ENCODE measurements around the gene OTUB1.

The OTUB1 gene

GRCh38 chr11:63974259-63975143 is 11.7 kb upstream of the OTUB1 start, which contains the start of gene COX8A:
Gene COX8A, plus strand, starts transcription at chr11:63974620. Its CDS starts 61 bp downstream, at chr11:63974681.
- FAIRE-seq (peak; percentile 98), DNase-seq (ENCODE audit: extremely low spot score, insufficient read length, low read depth) (peak; percentile 93)

GRCh38 chr11:63978551-63979239 is 7.5 kb upstream of the OTUB1 start:
- DNase-seq (ENCODE audit: extremely low spot score, insufficient read length, low read depth): no peak
- no peak for FAIRE-seq

GRCh38 chr11:63979426-63979825 is 6.8 kb upstream of the OTUB1 start:
- DNase-seq (ENCODE audit: extremely low spot score, insufficient read length, low read depth): no peak
- no peak for FAIRE-seq

GRCh38 chr11:63985812-63986155 is 454 bp upstream of the OTUB1 start:
- DNase-seq (ENCODE audit: extremely low spot score, insufficient read length, low read depth) (no peak), FAIRE-seq (peak; percentile 21)

GRCh38 chr11:63986932-63987513 is 785 bp downstream of the OTUB1 start:
- FAIRE-seq (no peak), DNase-seq (ENCODE audit: extremely low spot score, insufficient read length, low read depth) (no peak)

GRCh38 chr11:63991558-63991957 is 5.3 kb downstream of the OTUB1 start:
- FAIRE-seq: no peak
- DNase-seq (ENCODE audit: extremely low spot score, insufficient read length, low read depth): no peak

GRCh38 chr11:63993100-63993499 is 6.9 kb downstream of the OTUB1 start:
- no peak for DNase-seq (ENCODE audit: extremely low spot score, insufficient read length, low read depth)
- FAIRE-seq: no peak

GRCh38 chr11:63993993-63994392 is 7.8 kb downstream of the OTUB1 start:
- FAIRE-seq: no peak

GRCh38 chr11:63996512-63996911 is 10.3 kb downstream of the OTUB1 start:
- FAIRE-seq: no peak
- DNase-seq (ENCODE audit: extremely low spot score, insufficient read length, low read depth): no peak

More at GRCh38 chr11:63993993-63994392, 7.8 kb downstream of the OTUB1 start:
- no peak for DNase-seq (ENCODE audit: extremely low spot score, insufficient read length, low read depth)

GRCh38 chr11:63997104-63997700 is 11.0 kb downstream of the OTUB1 start:
- DNase-seq (ENCODE audit: extremely low spot score, insufficient read length, low read depth): no peak
- FAIRE-seq: no peak

GRCh38 chr11:63997801-63998337 is 11.6 kb downstream of the OTUB1 start:
- FAIRE-seq (no peak), DNase-seq (ENCODE audit: extremely low spot score, insufficient read length, low read depth) (no peak)

- no peak for DNase-seq (ENCODE audit: extremely low spot score, insufficient read length, low read depth)
- no peak for FAIRE-seq
Observed at GRCh38 chr11:63998558-63999348, 12.5 kb downstream of the OTUB1 start.

- FAIRE-seq: no peak
Observed at GRCh38 chr11:63999349-64000025, 13.2 kb downstream of the OTUB1 start.

GRCh38 chr11:64000026-64000739 is 13.9 kb downstream of the OTUB1 start:
- FAIRE-seq (no peak), DNase-seq (ENCODE audit: extremely low spot score, insufficient read length, low read depth) (peak; percentile 80)

More at GRCh38 chr11:63999349-64000025, 13.2 kb downstream of the OTUB1 start:
- DNase-seq (ENCODE audit: extremely low spot score, insufficient read length, low read depth): no peak

- DNase-seq (ENCODE audit: extremely low spot score, insufficient read length, low read depth): no peak
- FAIRE-seq: no peak
Observed at GRCh38 chr11:64000740-64001483, 14.7 kb downstream of the OTUB1 start.

GRCh38 chr11:64001484-64002420 is 15.5 kb downstream of the OTUB1 start:
- FAIRE-seq (no peak), DNase-seq (ENCODE audit: extremely low spot score, insufficient read length, low read depth) (no peak)

Data from GM18507 (cell line).